Gastrocnemius medialis (tissue), 4 donors: ENCODE measurements around the gene ANKRD63. TPM values are rescaled to one million over a fixed set of nuclear protein-coding genes. Genes with fewer than 3 reads are reported as not detected.

ENCODE experiments used
- ATAC-seq, 2 donors: fragments of 150-250 bp; one replicate each; pipeline ENCODE4 v1.9.1; 2016
- DNase-seq, 2 donors: peaks; one replicate each; pipeline ENCODE4 v3.0.0-alpha.2; 2019
- H3K27ac ChIP-seq, 4 donors: fragments of 200-600 bp; sonication (generic); 1 replicate in 1 of 4; 2 replicates in 3 of 4; pipeline ENCODE4 v1.5.1; 2016 to 2018; ENCODE audit warnings: mild to moderate bottlenecking in 2 of 4, moderate library complexity in 1 of 4
- H3K27me3 ChIP-seq, 3 donors: fragments of 200-600 bp; sonication (generic) in 2 of 3; 1 replicate in 1 of 3; 2 replicates in 2 of 3; pipeline versions ENCODE4 v1.5.1 to v1.6.0; 2016 to 2019; ENCODE audit warnings: mild to moderate bottlenecking in 1 of 3, moderate library complexity in 1 of 3
- H3K36me3 ChIP-seq, 2 donors: fragments of 200-600 bp; sonication (generic) in 1 of 2; one replicate each; pipeline ENCODE4 v1.5.1; 2017 to 2018
- H3K4me1 ChIP-seq, 2 donors: fragments of 200-600 bp; sonication (generic) in 1 of 2; one replicate each; pipeline ENCODE4 v1.5.1; 2016 to 2017; ENCODE audit warnings: mild to moderate bottlenecking in 2 of 2
- H3K4me3 ChIP-seq, 4 donors: fragments of 200-600 bp; sonication (generic) in 3 of 4; 1 replicate in 1 of 4; 2 replicates in 3 of 4; pipeline ENCODE4 v1.5.1; 2016 to 2019; ENCODE audit warnings: mild to moderate bottlenecking in 2 of 4
- H3K9me3 ChIP-seq, 3 donors: fragments of 200-600 bp; sonication (generic) in 2 of 3; 1 replicate in 1 of 3; 2 replicates in 2 of 3; pipeline ENCODE4 v1.5.1; 2016 to 2019
- CTCF ChIP-seq, 5 experiments: fragments of 450-650 bp in 3 of 5; fragments of 200-600 bp in 2 of 5; sonication (generic) in 2 of 5; IDR thresholded peaks in 4 of 5; conservative IDR thresholded peaks in 1 of 5; 1 replicate in 4 of 5; 2 replicates in 1 of 5; pipeline ENCODE4 v1.5.1; 2016 to 2019; ENCODE audit warnings: antibody characterized with exemption in 5 of 5, mild to moderate bottlenecking in 3 of 5, moderate library complexity in 3 of 5
- POLR2A ChIP-seq, 2 donors: fragments of 450-650 bp; IDR thresholded peaks; one replicate each; pipeline ENCODE4 v1.6.1; 2017; ENCODE audit warnings: antibody characterized with exemption in 2 of 2, mild to moderate bottlenecking in 2 of 2, moderate library complexity in 2 of 2
- in situ Hi-C, 4 donors: fragments of 200-750 bp; cut with MboI; loops; one replicate each; pipeline versions ENCODE4 v1.15.0 to v1.8.0; 2017; ENCODE audit warnings: low sequenced_read_pairs in 4 of 4
- intact Hi-C: fragments of 100-400 bp; cut with DNase I; formaldehyde crosslinking; loops from one replicate; pipeline ENCODE4 v1.15.1; 2023; ENCODE audit warnings: low total_unique reads
- total RNA-seq, 4 donors: library from RNA; depleted of rRNA; stranded (reverse); fragments of >200 nt; gene quantifications; one replicate each; pipeline versions ENCODE4 v1.1.0 to v1.2.3, GENCODE V29; 2016

ANKRD63 gene
- total RNA-seq, 4 donors from 2014 or later, result not detected

- H3K36me3 ChIP-seq, result no peaks in the 10 kb centered on the region
- H3K4me3 ChIP-seq, result peak overlapping the region in 1 of 4 donors; percentile 27
- H3K27me3 ChIP-seq, result no peaks in the 10 kb centered on the region
- no peak overlapping the region for H3K27ac ChIP-seq
- in situ Hi-C loops (no loop called here), intact Hi-C loops (no loop called here)
- ATAC-seq (no peak), DNase-seq (no peak)
- H3K9me3 ChIP-seq, result no peaks in the 10 kb centered on the region
- no peaks in the 10 kb centered on the region for H3K4me1 ChIP-seq
- TF ChIP-seq POLR2A (IDR thresholded peaks at IDR 0.05), result no peak
- TF ChIP-seq CTCF (IDR thresholded peaks at IDR 0.05 in 4 of 5, conservative IDR thresholded peaks at IDR 0.05 in 1 of 5), result no peak
Measured at GRCh38 chr15:40306908-40307307, 24.0 kb upstream of the ANKRD63 start.

GRCh38 chr15:40306371-40306770 lies 23.5 kb upstream of the ANKRD63 start:
- no peak for TF ChIP-seq CTCF (IDR thresholded peaks at IDR 0.05 in 4 of 5, conservative IDR thresholded peaks at IDR 0.05 in 1 of 5)
- no peak overlapping the region for H3K27ac ChIP-seq
- ATAC-seq (no peak), DNase-seq (no peak)
- peak overlapping the region in 1 of 4 donors; percentile 27 for H3K4me3 ChIP-seq
- H3K4me1 ChIP-seq, result no peaks in the 10 kb centered on the region
- no peaks in the 10 kb centered on the region for H3K27me3 ChIP-seq
- in situ Hi-C loops (no loop called here), intact Hi-C loops (no loop called here)
- H3K9me3 ChIP-seq, result no peaks in the 10 kb centered on the region
- no peaks in the 10 kb centered on the region for H3K36me3 ChIP-seq

- ATAC-seq (no peak), DNase-seq (no peak)
- TF ChIP-seq POLR2A (IDR thresholded peaks at IDR 0.05), result no peak
- Histone ChIP-seq H3K9me3 (no peaks in the 10 kb centered on the region), H3K4me1 (no peaks in the 10 kb centered on the region), H3K36me3 (no peaks in the 10 kb centered on the region), H3K27ac (no peak overlapping the region), H3K27me3 (no peaks in the 10 kb centered on the region), H3K4me3 (no peak overlapping the region)
- in situ Hi-C loops (no loop called here), intact Hi-C loops (no loop called here)
Measured at GRCh38 chr15:40305281-40305680, 22.4 kb upstream of the ANKRD63 start.

GRCh38 chr15:40303576-40303975 lies 20.7 kb upstream of the ANKRD63 start:
- TF ChIP-seq POLR2A (IDR thresholded peaks at IDR 0.05) (no peak), CTCF (IDR thresholded peaks at IDR 0.05 in 4 of 5, conservative IDR thresholded peaks at IDR 0.05 in 1 of 5) (no peak)
- intact Hi-C loops, result no loop called here

GRCh38 chr15:40302981-40303380 lies 20.1 kb upstream of the ANKRD63 start:
- Histone ChIP-seq H3K36me3 (no peaks in the 10 kb centered on the region), H3K4me3 (no peak overlapping the region), H3K9me3 (no peaks in the 10 kb centered on the region), H3K4me1 (no peaks in the 10 kb centered on the region), H3K27ac (no peak overlapping the region), H3K27me3 (peaks cover 0 to 4% (median 0%) of the 10 kb centered on the region in 3 donors)
- DNase-seq (no peak), ATAC-seq (no peak)
- intact Hi-C loops, result no loop called here
- in situ Hi-C loops, result no loop called here
- TF ChIP-seq CTCF (IDR thresholded peaks at IDR 0.05 in 4 of 5, conservative IDR thresholded peaks at IDR 0.05 in 1 of 5) (no peak), POLR2A (IDR thresholded peaks at IDR 0.05) (no peak)

More at GRCh38 chr15:40303576-40303975, 20.7 kb upstream of the ANKRD63 start:
- peaks cover 0 to 4% (median 0%) of the 10 kb centered on the region in 3 donors for H3K27me3 ChIP-seq
- in situ Hi-C loops, result no loop called here
- no peak for DNase-seq
- no peak overlapping the region for H3K4me3 ChIP-seq
- no peaks in the 10 kb centered on the region for H3K4me1 ChIP-seq
- no peak overlapping the region for H3K27ac ChIP-seq
- ATAC-seq, result no peak
- H3K36me3 ChIP-seq, result no peaks in the 10 kb centered on the region
- H3K9me3 ChIP-seq, result no peaks in the 10 kb centered on the region
